Heart left ventricle (tissue), 13 donors: ENCODE results near the gene SNX5.

Experiments
- POLR2A ChIP-seq, 2 donors: fragments of 450-650 bp; IDR thresholded peaks; one replicate each; pipeline ENCODE4 v1.6.1; 2017; ENCODE audit warnings: antibody characterized with exemption in 2 of 2, mild to moderate bottlenecking in 2 of 2, moderate library complexity in 2 of 2
- TF ChIP-seq, protein P1 (sequence below), 12 donors: fragments of 200-600 bp; sonication (generic) in 4 of 12; IDR thresholded peaks; one replicate each; pipeline versions ENCODE4 v1.5.0 to v1.8.0; 2018 to 2022; ENCODE audit warnings: antibody characterized with exemption in 12 of 12, mild to moderate bottlenecking in 5 of 12
- donor health status: ischemic (EF 13 %, LVEDD 7.1; RV severe dilation, severe dysfunction).
- donor health status: DM: no; HTN: yes; CAD: no.
- donor health status: DM: no; HTN: no; CAD: no.
- donor health status: ischemic (EF 25% LVEDD 6.9; RV normal size, moderate dysfunction).
- donor health status: ischemic (EF 25% LVEDD 5.7; RV mildly dilated, moderate dysfunction).
- donor health status: ischemic (EF 35%, LVEDD 5.7; RV mildly dilated, moderate dysfunction).
- donor health status: nonischemic (EF 11% LVEDD 7.7; RV severe dilation, severe dysfunction).
- donor health status: DM: yes; HTN: yes; CAD: no.
- donor health status: PGD.
- donor health status: ischemic (EF 29% LVEDD 5.4; RV normal size, mild dysfunction).
- donor health status: nonischemic (EF 23%, LVEDD 6.1; RV moderate dilation, normal function).

DNA sequence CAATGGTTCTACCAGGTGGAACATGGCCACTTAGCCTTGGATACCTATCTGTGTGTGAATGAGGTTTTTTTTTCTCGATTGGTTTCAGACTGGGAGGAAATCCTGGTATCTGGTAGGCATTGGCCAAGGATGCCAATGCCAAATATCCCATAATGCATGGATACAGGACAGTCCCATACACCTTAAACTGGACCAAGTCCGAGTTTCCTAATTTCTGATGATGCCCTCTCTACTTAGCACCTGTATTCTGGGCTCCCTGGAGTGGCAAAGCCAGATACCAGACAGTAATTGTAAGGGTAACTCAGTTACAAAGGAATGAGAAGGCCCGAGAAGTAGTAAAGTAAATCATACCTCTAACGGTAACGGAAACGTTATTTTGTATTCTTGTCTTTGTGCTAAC lies 17.9 kb downstream of the SNX5 start:
- TF ChIP-seq, protein P1, sequence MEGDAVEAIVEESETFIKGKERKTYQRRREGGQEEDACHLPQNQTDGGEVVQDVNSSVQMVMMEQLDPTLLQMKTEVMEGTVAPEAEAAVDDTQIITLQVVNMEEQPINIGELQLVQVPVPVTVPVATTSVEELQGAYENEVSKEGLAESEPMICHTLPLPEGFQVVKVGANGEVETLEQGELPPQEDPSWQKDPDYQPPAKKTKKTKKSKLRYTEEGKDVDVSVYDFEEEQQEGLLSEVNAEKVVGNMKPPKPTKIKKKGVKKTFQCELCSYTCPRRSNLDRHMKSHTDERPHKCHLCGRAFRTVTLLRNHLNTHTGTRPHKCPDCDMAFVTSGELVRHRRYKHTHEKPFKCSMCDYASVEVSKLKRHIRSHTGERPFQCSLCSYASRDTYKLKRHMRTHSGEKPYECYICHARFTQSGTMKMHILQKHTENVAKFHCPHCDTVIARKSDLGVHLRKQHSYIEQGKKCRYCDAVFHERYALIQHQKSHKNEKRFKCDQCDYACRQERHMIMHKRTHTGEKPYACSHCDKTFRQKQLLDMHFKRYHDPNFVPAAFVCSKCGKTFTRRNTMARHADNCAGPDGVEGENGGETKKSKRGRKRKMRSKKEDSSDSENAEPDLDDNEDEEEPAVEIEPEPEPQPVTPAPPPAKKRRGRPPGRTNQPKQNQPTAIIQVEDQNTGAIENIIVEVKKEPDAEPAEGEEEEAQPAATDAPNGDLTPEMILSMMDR (IDR thresholded peaks at IDR 0.05), result no peak
- TF ChIP-seq POLR2A (IDR thresholded peaks at IDR 0.05), result no peak
